ENCODE data around the gene LRRC74A. TPM values are rescaled to one million over a fixed set of nuclear protein-coding genes. Genes with fewer than 3 reads are reported as not detected.

LRRC74A gene
- total RNA-seq, 2 donors from 2014 or later: not detected

DNA sequence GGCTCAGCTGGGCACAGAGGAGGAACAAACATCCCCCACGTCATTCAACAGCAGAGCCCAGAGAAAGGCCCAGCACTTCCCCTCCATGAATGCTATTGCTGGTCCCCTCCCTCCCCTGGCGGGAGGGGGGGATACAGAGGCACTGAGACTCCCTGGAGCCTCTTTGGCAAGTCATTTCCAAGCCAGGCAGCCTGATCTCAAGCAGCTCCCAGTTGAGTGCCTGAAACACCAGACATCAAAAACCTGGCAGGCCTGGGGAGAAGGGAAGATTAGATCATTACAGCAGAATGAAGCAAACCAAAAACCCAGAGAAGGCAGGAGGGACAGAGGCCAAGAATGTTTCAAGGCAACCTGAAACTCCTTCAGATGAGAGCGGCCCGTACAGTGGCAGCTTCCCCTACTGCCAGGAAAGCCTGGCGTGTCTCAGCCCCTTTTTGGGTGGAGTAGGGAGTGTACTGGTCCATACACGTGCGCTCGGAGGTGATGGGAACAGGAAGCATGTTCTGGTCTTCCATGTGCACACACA, 92.1 kb downstream of the LRRC74A start:
- Mint-ChIP-seq H3K27ac (peak overlapping the region; percentile 85), H3K27me3 (ENCODE audit: insufficient read depth) (peaks cover 3% of the 10 kb centered on the region), H3K9me3 (no peaks in the 10 kb centered on the region), H3K4me1 (peaks cover 30% of the 10 kb centered on the region), H3K36me3 (ENCODE audit: low read depth) (no peaks in the 10 kb centered on the region), H3K4me3 (no peak overlapping the region)
- TF ChIP-seq, protein P1, sequence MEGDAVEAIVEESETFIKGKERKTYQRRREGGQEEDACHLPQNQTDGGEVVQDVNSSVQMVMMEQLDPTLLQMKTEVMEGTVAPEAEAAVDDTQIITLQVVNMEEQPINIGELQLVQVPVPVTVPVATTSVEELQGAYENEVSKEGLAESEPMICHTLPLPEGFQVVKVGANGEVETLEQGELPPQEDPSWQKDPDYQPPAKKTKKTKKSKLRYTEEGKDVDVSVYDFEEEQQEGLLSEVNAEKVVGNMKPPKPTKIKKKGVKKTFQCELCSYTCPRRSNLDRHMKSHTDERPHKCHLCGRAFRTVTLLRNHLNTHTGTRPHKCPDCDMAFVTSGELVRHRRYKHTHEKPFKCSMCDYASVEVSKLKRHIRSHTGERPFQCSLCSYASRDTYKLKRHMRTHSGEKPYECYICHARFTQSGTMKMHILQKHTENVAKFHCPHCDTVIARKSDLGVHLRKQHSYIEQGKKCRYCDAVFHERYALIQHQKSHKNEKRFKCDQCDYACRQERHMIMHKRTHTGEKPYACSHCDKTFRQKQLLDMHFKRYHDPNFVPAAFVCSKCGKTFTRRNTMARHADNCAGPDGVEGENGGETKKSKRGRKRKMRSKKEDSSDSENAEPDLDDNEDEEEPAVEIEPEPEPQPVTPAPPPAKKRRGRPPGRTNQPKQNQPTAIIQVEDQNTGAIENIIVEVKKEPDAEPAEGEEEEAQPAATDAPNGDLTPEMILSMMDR (conservative IDR thresholded peaks at IDR 0.05): no peak
- H3K27me3 ChIP-seq (ENCODE audit: control insufficient read depth, insufficient read depth, low read length, poor library complexity, severe bottlenecking): no peaks in the 10 kb centered on the region
- H3K4me3 ChIP-seq (ENCODE audit: low read length): no peak overlapping the region
- 71 to 79% methylated on average over 5 to 8 of the region's 8 CpGs for WGBS, 2 experiments (ENCODE audit: insufficient coverage in 1 of 2, insufficient read length in 1 of 2)
- no peaks in the 10 kb centered on the region for H3K9me3 ChIP-seq (ENCODE audit: control insufficient read depth, low read length)
- peaks cover 13% of the 10 kb centered on the region for H3K4me1 ChIP-seq (ENCODE audit: control insufficient read depth, insufficient read depth, low read length)
- H3K9ac ChIP-seq (ENCODE audit: extremely low read depth, low read length, poor library complexity, severe bottlenecking): no peak overlapping the region
- peak; percentile 78 for DNase-seq
- no peaks in the 10 kb centered on the region for H3K36me3 ChIP-seq (ENCODE audit: control insufficient read depth, insufficient read depth, low read length)
- peak overlapping the region; percentile 97 for H3K27ac ChIP-seq (ENCODE audit: low read depth, low read length)

DNA sequence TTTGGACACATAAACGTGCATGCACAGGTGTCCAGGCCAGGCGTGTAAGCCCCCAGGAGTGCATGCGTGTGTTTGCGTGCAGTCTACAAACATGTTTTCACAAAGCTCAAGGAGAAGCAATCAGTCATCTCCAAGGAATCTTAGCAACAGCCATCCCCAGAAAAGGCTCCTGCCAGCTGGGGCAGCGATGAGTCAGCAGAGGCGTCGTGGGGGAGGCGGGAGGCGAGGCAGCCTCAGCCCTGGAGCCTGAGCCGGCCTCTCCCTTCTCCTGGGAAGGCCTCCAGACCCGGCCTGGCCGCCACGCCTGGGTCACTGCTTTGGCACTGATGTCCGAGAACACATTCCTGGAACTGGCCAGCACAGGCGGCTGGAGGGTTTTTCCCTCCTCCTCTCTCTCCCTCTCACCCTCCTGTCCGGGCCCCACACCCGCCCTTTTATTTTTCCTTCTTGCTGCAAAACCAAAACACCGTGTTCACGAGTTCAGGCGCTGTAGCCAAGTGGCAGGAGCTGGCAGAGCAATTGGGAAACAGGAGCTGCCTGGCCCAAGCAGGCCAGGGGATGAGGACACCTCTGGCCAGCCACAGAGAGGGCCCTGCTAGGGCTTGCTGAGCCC, 92.7 kb downstream of the LRRC74A start:
- no peak overlapping the region for H3K4me3 Mint-ChIP-seq
- peaks cover 3% of the 10 kb centered on the region for H3K27me3 Mint-ChIP-seq (ENCODE audit: insufficient read depth)
- H3K27ac Mint-ChIP-seq: peak overlapping the region; percentile 85
- no peak overlapping the region for H3K4me3 ChIP-seq (ENCODE audit: low read length)
- no peak overlapping the region for H3K9ac ChIP-seq (ENCODE audit: extremely low read depth, low read length, poor library complexity, severe bottlenecking)
- H3K9me3 ChIP-seq (ENCODE audit: control insufficient read depth, low read length): no peaks in the 10 kb centered on the region
- DNase-seq: peak; percentile 91
- no peaks in the 10 kb centered on the region for H3K27me3 ChIP-seq (ENCODE audit: control insufficient read depth, insufficient read depth, low read length, poor library complexity, severe bottlenecking)
- H3K36me3 ChIP-seq (ENCODE audit: control insufficient read depth, insufficient read depth, low read length): no peaks in the 10 kb centered on the region
- WGBS, 2 experiments (ENCODE audit: insufficient coverage in 1 of 2, insufficient read length in 1 of 2): 32 to 47% methylated on average over 15 to 20 of the region's 20 CpGs
- no peaks in the 10 kb centered on the region for H3K36me3 Mint-ChIP-seq (ENCODE audit: low read depth)
- H3K4me1 ChIP-seq (ENCODE audit: control insufficient read depth, insufficient read depth, low read length): peaks cover 13% of the 10 kb centered on the region
- no peaks in the 10 kb centered on the region for H3K9me3 Mint-ChIP-seq
- TF ChIP-seq, protein P1 (conservative IDR thresholded peaks at IDR 0.05): peak; percentile 21
- H3K4me1 Mint-ChIP-seq: peaks cover 32% of the 10 kb centered on the region
- H3K27ac ChIP-seq (ENCODE audit: low read depth, low read length): peak overlapping the region; percentile 97

Other genes starting within 250 kb of the LRRC74A start
- 10 to 100 TPM; 10.3 to 19.8 TPM for gene VASH1, start 64.9 kb upstream of the LRRC74A start, total RNA-seq
- gene ANGEL1, start 13.5 kb upstream of the LRRC74A start, total RNA-seq: 10 to 100 TPM; 21.5 to 32.5 TPM
- 10 to 100 TPM; 34.2 to 44.3 TPM for gene IRF2BPL, start 202.3 kb downstream of the LRRC74A start, total RNA-seq

Measured in endodermal cell (in vitro differentiated cells).